ENCODE measurements around the gene TEAD3. TPM values are rescaled to one million over a fixed set of nuclear protein-coding genes. Genes with fewer than 3 reads are reported as not detected.

Gene TEAD3
- total RNA-seq, 1 donor from 2014 or later: 19.4 TPM

DNA sequence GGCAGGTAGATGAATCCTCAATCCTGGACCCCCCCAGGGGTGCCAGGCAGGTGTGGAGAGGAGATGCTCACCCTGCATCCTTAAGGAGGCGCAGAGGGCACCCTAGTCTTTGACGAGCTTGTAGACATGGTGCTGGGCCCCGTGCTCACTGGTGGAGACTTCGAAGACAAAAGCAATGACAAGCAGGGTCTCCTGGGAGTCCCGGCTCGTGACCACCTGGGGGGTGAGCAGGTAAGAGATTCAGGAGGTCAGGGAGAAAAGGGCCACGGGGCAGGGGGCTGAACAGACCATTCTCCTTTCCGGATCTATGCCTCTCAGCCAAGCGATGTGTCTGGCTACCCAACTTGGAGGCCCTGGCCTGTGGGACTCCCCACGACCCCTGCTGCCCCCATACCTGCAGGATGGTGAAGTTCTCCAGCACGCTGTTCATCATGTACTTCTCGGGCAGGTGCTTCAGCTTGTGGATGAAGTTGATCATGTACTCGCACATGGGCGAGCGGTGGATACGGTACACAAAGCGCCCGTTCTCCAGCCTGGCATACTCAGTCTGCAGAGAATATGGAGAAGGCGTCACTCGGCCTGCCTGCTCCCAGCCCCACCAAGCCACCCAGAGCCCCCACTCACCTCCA, 21.8 kb downstream of the TEAD3 start:
- no peak for DNase-seq

DNA sequence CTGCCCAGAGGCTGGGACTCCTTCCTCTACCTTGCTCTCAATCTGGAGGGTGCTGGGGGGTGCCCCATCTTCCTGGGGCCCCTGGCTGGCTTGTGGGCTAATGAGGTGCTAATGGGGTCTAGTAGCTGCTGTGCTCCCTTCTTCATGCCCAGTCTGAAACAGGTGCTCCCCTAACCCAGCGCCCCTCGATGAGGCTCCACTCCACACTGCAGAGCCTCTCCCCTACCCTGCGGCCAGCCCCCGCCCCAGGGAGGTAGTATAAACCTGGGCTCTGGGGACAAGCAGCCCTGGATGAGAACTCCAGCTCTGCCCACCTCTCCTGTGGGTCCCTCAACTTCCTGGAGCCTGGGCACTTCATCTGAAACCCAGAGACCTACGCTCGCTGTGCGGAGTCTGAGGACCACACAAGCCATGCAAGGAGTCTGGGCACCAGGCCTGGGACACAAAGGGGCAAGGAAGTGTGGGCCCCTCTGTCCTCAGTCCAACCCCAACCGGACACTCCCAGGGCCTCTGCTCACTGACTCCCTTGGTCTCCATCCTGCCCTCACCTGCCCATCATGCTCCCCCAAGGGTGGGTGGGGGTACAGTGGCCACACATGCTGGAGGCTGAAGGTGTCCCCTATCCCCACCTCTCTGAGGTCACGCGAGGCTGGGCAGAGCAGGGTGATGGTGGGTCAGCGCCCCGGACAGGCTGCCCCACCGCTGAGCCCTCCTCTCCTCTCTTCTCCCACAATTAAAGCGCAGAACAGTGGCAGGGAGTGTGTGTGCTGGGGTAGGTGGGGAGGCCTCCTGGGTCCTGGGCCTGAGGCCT, 22.5 kb downstream of the TEAD3 start:
- no peak for DNase-seq

- no peak for DNase-seq
These were observed 23.1 kb downstream of the TEAD3 start for GRCh38 chr6:35473850-35474130.

DNA sequence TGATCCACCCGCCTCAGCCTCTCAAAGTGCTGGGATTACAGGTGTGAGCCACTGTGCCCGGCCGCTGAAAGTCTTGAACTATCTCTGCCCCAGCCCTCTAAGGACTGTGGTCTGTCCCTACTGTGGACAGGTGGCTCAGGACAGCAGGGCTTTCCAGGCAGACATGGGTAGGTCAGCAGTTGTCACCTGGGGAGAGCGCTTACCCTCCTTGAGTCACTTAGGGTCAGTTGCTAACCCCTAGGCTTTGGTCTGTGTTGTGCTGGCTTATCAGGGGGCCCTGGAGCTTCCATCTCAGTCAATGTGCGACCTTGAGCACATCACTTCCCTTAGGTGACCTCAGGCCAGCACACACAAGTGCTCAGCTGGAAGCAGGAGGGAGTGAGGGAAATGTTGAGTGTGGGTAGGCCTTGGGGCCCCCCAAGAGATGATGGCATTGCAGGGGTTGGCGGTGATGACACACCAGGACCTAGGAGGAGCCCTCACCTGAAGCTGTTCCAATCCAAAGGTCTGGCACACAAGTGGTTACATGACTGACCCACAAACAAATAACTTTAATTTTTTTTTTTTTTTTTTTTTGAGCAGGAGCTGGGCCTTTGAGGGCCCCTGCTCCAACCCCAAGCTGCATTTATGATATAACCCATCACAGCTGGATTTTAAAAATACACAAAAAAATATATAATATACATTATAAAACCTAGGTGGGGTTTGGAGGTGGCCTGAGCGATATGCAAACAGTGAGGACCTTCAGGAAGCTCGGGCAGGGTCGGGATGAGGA, 23.6 kb downstream of the TEAD3 start:
- no peak for DNase-seq

GRCh38 chr6:35471836-35472345, 25.0 kb downstream of the TEAD3 start:
- no peak for DNase-seq

DNA sequence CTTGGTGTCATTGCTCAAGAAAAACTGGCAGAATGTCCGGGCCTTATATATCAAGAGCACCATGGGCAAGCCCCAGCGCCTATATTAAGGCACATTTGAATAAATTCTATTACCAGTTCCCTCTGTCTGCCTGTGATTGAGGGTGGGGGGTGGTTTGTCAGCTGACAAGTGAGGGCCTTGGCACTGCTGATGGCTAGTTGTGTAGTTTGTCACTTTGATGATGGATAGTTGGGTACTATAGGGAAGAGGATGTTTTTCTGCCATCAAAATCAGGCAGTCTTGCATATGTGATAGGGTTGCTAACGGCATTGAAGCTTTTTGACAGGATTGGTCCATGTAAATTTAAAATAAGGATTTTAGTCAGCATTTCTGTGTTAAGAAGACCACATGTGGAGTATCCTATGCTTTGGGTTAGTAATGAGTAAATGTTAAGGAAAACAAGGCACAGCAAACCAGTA, 26.2 kb downstream of the TEAD3 start:
- no peak for DNase-seq

DNA sequence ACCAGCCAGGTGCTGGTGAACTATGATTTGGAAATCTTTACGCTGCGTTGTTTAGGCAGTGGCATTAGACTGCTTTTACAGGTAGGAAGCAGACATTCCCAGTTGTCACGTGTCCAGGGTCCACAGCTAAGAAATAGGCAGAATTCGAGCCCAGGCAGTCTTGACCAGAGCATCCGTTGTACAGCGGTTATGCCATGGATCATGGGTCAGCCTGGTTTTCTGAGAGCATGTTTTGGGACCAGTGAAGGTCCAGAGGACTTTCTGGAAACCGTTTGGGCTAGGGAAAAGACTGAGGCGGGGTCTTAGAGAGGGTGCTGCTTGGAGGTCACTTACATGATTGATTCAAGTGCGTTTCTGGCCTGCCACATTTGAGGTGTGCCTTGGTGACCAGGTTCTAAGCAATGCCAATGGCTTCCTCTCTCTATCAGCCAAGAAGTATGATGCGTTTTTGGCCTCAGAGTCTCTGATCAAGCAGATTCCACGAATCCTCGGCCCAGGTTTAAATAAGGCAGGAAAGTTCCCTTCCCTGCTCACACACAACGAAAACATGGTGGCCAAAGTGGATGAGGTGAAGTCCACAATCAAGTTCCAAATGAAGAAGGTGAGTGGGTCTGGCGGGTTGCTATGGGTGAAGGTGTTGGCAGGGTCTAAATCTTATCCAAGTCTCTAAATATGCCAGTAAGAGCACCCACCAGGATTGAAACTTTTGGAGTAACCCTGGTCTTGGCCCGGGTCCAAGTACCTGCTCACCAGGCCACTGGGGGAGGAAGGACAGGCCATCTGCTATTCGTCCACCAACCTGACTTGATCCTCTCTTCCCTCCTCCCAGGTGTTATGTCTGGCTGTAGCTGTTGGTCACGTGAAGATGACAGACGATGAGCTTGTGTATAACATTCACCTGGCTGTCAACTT, 26.9 kb downstream of the TEAD3 start:
- DNase-seq: no peak

DNA sequence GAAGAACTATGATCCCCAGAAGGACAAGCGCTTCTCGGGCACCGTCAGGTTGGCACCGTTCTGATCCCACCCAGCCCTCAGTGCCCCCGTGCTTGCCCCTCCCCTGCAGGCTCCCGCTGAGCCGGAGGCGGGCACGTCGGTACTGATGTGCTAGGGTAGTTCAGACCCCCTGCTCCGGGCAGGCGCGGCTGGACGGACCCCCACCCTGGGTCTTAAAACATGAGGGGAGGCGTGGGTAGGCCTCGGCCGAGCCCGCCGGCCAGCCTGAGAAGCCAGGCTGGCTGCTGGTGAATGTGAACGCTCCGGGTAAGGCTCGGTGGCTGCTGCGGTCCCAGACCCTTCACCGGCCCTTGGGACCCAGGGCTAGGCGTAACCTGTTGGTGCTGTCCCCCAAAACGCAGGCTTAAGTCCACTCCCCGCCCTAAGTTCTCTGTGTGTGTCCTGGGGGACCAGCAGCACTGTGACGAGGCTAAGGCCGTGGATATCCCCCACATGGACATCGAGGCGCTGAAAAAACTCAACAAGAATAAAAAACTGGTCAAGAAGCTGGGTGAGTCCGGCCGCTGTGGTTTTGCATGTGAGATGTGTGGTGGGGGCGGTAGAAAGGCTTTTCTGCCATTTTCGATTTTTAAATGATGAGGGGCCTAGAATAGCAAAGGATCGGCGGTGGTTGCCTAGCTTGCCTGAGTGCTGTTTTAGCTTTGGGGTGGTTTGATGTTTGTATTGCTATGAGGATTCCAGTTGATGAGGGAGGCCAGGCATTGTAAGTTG, 27.7 kb downstream of the TEAD3 start:
- peak; percentile 33 for DNase-seq

DNA sequence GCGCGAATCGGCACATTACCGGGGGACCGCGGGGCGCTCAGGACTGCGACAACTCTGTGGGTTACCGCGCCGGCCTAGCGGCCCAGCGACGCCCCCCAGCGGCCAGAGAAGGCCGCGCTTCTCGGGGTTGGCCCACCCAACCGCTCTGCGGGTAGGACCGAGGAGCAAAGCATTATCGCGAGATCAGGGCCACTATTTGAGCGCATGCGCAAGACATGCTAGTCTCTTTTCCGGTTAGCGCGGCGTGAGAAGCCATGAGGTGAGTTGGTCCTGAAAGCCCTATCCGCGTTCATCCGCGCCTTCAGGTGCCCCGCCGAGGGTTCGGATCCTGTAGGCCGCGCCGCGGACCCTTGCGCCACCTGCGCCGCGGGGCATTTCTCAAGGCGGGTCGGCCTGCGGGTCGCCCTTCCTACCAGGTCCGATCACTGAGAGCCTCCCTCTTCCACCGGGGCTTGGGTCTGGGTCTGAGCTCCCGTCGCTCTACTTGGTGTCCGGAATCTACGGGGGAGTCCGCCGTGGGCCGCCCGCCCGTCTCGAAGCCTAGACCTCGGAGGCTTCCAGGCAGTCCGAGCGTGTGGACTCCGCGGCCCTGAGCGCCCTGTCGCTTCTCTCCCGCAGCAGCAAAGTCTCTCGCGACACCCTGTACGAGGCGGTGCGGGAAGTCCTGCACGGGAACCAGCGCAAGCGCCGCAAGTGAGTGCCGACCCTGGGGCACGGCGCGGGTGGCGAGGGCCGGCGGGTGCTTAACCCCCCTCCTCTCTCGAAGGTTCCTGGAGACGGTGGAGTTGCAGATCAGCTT, 28.5 kb downstream of the TEAD3 start, which contains the start of gene RPL10A:
Gene RPL10A, plus strand, starts transcription at position 221 of the 799 bp plus-strand sequence. Its CDS starts 34 bp downstream, at position 255.
- DNase-seq: peak; percentile 99

- no peak for DNase-seq
These were observed 31.2 kb downstream of the TEAD3 start for GRCh38 chr6:35465646-35466045.

DNA sequence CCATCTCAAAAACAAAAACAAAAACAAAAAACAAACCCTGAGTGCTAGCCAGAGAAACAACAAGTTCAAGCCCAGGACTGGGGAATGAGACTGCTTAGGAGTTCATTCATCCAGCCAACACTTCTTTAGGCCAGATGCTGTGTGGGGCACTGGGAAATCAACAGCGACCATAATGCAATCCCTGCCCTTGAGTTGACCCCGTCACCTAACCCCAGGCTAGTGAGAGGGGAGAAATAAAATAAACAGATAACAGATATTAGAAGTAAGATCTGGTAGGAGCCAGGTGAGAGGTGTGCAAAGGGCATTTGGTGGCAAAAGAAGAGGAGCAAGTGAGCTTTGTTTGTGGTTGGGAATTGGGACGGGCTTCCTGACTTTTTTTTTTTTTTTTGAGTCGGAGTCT, 33.6 kb downstream of the TEAD3 start:
- no peak for DNase-seq

DNA sequence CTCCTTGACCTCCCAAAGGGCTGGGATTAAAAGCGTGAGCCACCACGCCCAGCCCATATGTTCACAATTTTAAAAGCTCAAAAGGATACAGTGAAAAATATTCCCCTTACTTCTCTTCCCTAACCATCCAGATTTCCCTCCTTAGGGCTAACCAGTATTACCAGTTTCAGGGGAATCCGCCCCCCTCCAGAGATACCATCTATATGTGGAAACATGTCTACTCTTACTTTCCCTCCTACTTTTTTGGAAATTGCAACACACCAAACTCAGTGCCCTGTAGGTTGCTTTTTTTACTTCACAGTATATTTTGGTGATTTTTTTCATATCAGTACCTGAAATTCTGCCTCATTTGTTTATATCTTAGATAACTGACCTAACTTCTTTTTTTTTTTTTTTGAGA, 35.6 kb downstream of the TEAD3 start:
- DNase-seq: no peak

DNA sequence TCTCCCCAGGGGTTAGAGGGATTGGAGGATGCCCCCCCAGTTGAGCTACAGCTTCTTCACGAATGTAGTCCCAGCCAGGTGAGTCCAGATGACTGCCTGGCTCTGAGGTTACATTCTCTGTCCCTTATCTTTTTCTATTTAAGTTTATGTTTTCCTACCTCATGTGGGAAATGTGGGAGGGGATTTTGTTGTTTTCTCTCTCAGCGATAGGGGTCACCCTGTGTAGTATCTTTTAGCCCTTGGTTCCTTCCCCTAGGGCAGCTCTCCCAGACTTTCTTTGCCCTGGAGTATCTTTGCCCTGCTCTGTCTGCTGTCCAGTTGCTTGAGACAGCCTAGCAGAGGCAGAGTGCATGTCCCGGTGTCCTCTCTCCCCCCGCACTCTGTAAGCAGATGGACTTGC, 39.0 kb downstream of the TEAD3 start:
- no peak for DNase-seq

DNA sequence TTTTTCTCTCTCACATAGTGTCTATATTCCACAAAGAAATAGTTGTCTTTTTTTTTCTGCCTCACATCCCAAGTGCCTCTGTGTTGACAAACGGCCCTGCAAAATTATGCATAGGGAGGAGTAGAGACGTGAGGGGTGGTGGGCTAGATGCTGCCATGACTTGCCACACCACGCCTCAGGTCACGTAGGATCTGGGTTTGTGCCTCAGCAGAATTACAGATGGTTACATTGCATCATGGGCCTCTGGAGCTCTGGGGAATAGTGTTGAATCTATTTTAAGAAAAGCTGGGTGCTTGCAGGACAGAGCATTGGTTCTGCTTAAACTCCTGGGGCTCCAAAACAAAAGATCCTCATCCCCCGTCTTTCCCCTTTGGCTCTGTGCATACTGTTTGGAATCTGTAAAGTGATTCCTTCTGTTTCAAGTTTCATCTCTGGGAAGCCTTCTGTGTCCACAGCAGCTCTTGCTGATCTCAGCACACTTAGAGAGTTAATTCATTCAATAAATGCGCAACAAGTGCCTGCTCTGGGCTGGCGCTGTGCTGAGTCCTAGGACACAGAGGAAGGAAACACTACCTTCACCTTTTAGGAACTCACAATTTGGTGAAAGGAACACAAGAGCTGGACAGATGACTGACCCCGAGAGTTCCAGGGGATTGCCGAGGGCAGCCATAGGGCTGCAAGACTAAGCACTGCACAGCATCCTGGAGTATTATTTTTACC, 42.3 kb downstream of the TEAD3 start:
- DNase-seq: peak; percentile 54

DNA sequence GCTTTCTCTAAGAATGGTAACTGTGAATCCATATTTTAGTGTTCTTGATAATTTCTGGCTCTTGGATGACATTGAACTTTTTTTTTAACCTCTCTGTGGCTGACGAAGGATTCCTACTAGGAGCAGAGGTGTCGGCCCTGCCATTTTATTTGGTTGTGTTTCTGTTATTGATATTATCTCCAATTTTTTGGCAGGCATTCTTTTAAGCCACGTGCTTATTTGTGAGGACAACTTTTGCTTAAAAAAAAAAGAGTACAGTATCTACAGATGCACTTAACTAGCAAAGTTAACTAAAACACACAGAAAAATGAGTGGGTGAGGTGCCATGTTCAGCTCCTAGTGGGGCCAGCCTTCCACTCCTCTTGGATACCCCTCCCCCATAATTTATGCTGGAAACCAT, 43.6 kb downstream of the TEAD3 start:
- DNase-seq: no peak

DNA sequence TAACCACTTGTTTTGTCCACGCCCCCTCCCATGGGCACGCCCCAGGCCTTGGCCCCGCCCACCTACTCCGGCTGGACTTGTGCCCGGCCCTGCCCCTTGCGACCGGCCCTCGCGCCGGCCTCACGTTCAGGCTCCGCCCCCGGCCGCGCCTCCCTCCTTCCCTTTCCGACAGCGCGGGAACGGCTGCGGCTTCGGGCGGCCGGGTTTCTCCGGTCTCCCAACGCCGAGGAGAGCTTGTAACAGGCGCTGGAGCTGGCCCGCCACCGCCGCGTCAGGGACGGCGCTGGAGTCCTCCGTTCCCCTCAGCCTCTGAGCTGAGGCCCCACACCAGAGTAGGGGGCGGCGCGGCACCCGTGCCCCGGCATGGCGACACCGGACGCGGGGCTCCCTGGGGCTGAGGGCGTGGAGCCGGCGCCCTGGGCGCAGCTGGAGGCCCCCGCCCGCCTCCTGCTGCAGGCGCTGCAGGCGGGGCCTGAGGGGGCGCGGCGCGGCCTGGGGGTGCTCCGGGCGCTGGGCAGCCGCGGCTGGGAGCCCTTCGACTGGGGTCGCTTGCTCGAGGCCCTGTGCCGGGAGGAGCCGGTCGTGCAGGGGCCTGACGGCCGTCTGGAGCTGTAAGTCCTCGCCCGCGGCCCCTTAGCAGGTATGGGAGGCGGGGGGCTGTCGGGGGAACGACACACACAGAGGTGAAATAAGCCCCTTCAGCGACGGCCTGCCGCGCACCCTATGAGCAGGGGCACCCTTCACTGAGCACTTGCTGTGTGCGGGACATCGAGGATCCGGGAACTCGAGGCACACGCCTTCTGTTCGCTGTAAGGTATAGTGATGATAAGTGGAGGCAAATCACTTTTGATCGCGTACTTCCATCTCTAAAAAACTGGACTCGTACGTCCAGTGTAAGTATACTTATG, 44.4 kb downstream of the TEAD3 start, which contains the start of gene FANCE:
Gene FANCE, plus strand, starts transcription at position 156 of the 908 bp plus-strand sequence. Its CDS starts 208 bp downstream, at position 364.
- peak; percentile 97 for DNase-seq

DNA sequence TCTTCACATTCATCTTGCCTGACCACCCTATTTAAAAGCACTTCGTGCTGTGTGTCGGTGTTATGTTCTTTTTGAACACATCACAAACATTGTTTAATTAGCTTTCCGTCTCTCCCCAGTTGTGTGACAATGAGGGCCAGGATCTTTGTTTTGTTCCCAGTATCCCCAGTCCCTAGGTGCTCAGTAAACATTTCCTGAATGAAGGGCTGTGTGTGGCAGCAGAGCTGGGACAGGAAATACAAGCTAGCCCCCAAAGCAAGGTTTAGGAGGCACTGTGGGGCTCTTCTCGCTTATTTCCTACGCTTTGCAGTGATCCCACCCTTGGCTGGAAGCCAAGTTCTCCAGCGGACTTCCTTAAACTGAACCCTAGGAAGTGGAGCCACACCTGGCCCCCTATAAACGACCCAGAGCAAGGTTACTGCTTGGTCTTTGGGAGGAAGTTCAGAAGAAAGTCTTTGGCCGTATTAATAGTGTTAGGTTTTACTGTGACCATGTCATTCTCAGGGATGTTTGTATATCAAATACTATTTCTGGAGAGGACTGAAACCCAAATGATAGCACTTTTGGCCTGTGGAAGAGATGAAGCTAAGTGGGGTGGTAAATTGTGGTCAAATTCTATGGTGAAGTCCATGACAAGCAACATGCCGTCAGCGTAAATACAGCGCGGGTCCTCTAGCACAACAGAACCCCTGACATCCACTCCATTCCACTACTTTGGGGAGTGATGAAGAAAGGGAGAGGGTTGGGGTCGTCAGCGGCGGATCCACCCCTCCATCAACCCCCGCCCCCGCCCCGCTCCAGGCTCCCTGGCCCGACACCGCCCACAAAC, 45.3 kb downstream of the TEAD3 start:
- peak; percentile 41 for DNase-seq

Measured in tongue (tissue), 2 donors.